Natural killer cell (primary cell): Measurements from ENCODE around the gene HCRTR1. TPM values are rescaled to one million over a fixed set of nuclear protein-coding genes. Genes with fewer than 3 reads are reported as not detected.

Experiments
- ATAC-seq, 3 donors: fragments of 150-1000 bp in 2 of 3; fragments of 200-7000 bp in 1 of 3; cut with Tn5 transposase; 1 replicate in 1 of 3; 2 replicates in 2 of 3; pipeline ENCODE4 v1.10.0; 2021; ENCODE audit warnings: mild to moderate bottlenecking in 2 of 3, moderate library complexity in 2 of 3
- DNase-seq, 2 donors: peaks; one replicate each; pipeline versions ENCODE4 v3.0.0 to v3.0.0-alpha.2; 2013 to 2021; ENCODE audit warnings: mixed read lengths in 1 of 2
- H3K27ac ChIP-seq: one replicate; pipeline ENCODE4 v1.5.1; 2013; ENCODE audit warnings: mild to moderate bottlenecking, low read length
- H3K27me3 ChIP-seq: one replicate; pipeline ENCODE4 v1.6.1; 2013; ENCODE audit warnings: low read length; ENCODE audit not compliant: control insufficient read depth, insufficient read depth
- H3K36me3 ChIP-seq: one replicate; pipeline ENCODE4 v1.6.1; 2013; ENCODE audit warnings: low read length; ENCODE audit not compliant: control insufficient read depth, insufficient read depth
- H3K4me1 ChIP-seq: one replicate; pipeline ENCODE4 v1.6.1; 2013; ENCODE audit warnings: low read length; ENCODE audit not compliant: control insufficient read depth, insufficient read depth
- H3K4me3 ChIP-seq: one replicate; pipeline ENCODE4 v1.5.1; 2013; ENCODE audit warnings: low read length
- H3K9me3 ChIP-seq: one replicate; pipeline ENCODE4 v1.6.1; 2013; ENCODE audit warnings: low read length; ENCODE audit not compliant: control insufficient read depth, insufficient read depth
- H3K27ac Mint-ChIP-seq, 2 donors: one replicate each; pipeline ENCODE4 v1.8.0; 2022; ENCODE audit warnings: mild to moderate bottlenecking in 2 of 2, mixed read lengths in 2 of 2, moderate library complexity in 1 of 2
- H3K27me3 Mint-ChIP-seq, 2 donors: one replicate each; pipeline ENCODE4 v1.8.0; 2022; ENCODE audit warnings: low read depth in 2 of 2, mixed read lengths in 2 of 2
- H3K36me3 Mint-ChIP-seq: one replicate; pipeline ENCODE4 v1.8.0; 2022; ENCODE audit warnings: mixed read lengths
- H3K4me1 Mint-ChIP-seq, 2 donors: one replicate each; pipeline ENCODE4 v1.8.0; 2022; ENCODE audit warnings: mixed read lengths in 2 of 2
- H3K4me3 Mint-ChIP-seq: one replicate; pipeline ENCODE4 v1.8.0; 2022; ENCODE audit warnings: mild to moderate bottlenecking, moderate library complexity, mixed read lengths
- H3K9me3 Mint-ChIP-seq, 2 donors: one replicate each; pipeline ENCODE4 v1.8.0; 2022; ENCODE audit warnings: mixed read lengths in 2 of 2
- CTCF ChIP-seq: fragments of 200-600 bp; IDR thresholded peaks from one replicate; pipeline ENCODE4 v1.8.0; 2022; ENCODE audit warnings: antibody characterized with exemption
- WGBS: methylation state at CpG from one replicate; pipeline ENCODE4 v1.1.7; 2013; ENCODE audit warnings: missing lambda C conversion rate; ENCODE audit not compliant: insufficient coverage; 5-methylcytosine and 5-hydroxymethylcytosine counted together
- intact Hi-C: fragments of 100-400 bp; cut with micrococcal nuclease; formaldehyde crosslinking; loops from one replicate; pipeline ENCODE4 v1.14.2; 2022
- total RNA-seq, 4 donors: library from RNA; stranded (reverse); fragments of 120-200 nt in 1 of 4; gene quantifications; one replicate each; pipeline versions ENCODE4 v1.2.3 to v1.2.4, GENCODE V29; 2013 to 2022

The HCRTR1 gene
- total RNA-seq, 3 donors from 2014 or later (not counting 1 experiment from before 2014, with no cell fraction given) = not detected

GRCh38 chr1:31571340-31572295 lies 45.9 kb upstream of the HCRTR1 start:
- Mint-ChIP-seq H3K9me3 (no peaks in the 10 kb centered on the region), H3K4me1 (peaks cover 0 to 6% of the 10 kb centered on the region in 2 donors), H3K27me3 (peaks cover 26 to 28% of the 10 kb centered on the region in 2 donors), H3K27ac (no peak overlapping the region), H3K36me3 (no peaks in the 10 kb centered on the region), H3K4me3 (no peak overlapping the region)
- H3K36me3 ChIP-seq = no peaks in the 10 kb centered on the region
- TF ChIP-seq CTCF = no peak
- DNase-seq (peak in 1 of 2 donors; percentile 5), ATAC-seq (no peak)
- H3K27ac ChIP-seq = no peak overlapping the region
- intact Hi-C loops = no loop called here
- WGBS = 59% methylated on average over 10 of the region's 14 CpGs
- no peaks in the 10 kb centered on the region for H3K27me3 ChIP-seq
- H3K9me3 ChIP-seq = no peaks in the 10 kb centered on the region
- H3K4me1 ChIP-seq = peaks cover 5% of the 10 kb centered on the region
- H3K4me3 ChIP-seq = no peak overlapping the region

- Mint-ChIP-seq H3K36me3 (no peaks in the 10 kb centered on the region), H3K9me3 (no peaks in the 10 kb centered on the region), H3K27ac (no peak overlapping the region), H3K4me1 (peaks cover 0 to 7% of the 10 kb centered on the region in 2 donors), H3K4me3 (no peak overlapping the region), H3K27me3 (peaks cover 31% of the 10 kb centered on the region in 2 donors)
- Histone ChIP-seq H3K36me3 (no peaks in the 10 kb centered on the region), H3K4me1 (peaks cover 6% of the 10 kb centered on the region), H3K9me3 (no peaks in the 10 kb centered on the region), H3K27ac (no peak overlapping the region), H3K27me3 (peaks cover 3% of the 10 kb centered on the region), H3K4me3 (no peak overlapping the region)
- DNase-seq = peak in 1 of 2 donors; percentile 4
- no peak for TF ChIP-seq CTCF
- WGBS = 91% methylated on average over 6 of the region's 7 CpGs
- intact Hi-C loops = no loop called here
- no peak for ATAC-seq
Observed at GRCh38 chr1:31572323-31573104, 45.0 kb upstream of the HCRTR1 start.

DNA sequence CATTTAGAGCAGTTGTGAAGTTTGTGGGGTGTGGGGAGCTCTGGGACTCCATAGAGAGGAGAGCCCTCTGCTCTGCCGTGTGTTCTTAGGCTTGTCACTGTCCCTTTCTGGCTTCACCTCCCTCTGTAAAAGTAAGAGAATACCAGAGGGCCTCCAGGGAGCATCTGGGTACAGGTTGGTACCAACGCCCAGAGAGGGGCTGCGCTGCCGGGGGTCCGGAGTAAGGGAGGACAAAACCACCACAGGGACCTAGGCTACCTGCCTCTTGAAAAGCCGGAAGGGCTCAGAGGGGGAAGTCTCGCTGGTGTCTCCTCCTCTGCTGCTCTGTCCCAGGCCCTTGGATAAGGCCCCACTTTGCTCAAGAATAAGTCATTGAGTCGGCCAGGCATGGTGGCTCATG lies 44.2 kb upstream of the HCRTR1 start:
- Mint-ChIP-seq H3K36me3 (no peaks in the 10 kb centered on the region), H3K27ac (no peak overlapping the region), H3K9me3 (no peaks in the 10 kb centered on the region), H3K27me3 (peaks cover 31 to 34% of the 10 kb centered on the region in 2 donors), H3K4me3 (no peak overlapping the region), H3K4me1 (peaks cover 0 to 7% of the 10 kb centered on the region in 2 donors)
- H3K4me3 ChIP-seq = no peak overlapping the region
- no peaks in the 10 kb centered on the region for H3K36me3 ChIP-seq
- DNase-seq = peak in 1 of 2 donors; percentile 3
- no peak overlapping the region for H3K27ac ChIP-seq
- peaks cover 3% of the 10 kb centered on the region for H3K27me3 ChIP-seq
- 93% methylated on average over 8 of the region's 8 CpGs for WGBS
- H3K9me3 ChIP-seq = no peaks in the 10 kb centered on the region
- ATAC-seq = no peak
- intact Hi-C loops = no loop called here
- TF ChIP-seq CTCF = no peak
- H3K4me1 ChIP-seq = peaks cover 6% of the 10 kb centered on the region
